GM12873 (cell line): ENCODE results near the gene SNCA.

Source experiments
- TF ChIP-seq, protein P1 (sequence below): IDR thresholded peaks from 2 replicates; pipeline ENCODE4 v1.5.1; 2012; ENCODE audit warnings: low read depth, mild to moderate bottlenecking, moderate library complexity, low read length, control low read depth; ENCODE audit not compliant: insufficient read depth; ENCODE audit errors: missing control alignments

Gene SNCA

GRCh38 chr4:89722517-89722916 is 114.4 kb downstream of the SNCA start:
- TF ChIP-seq, protein P1, sequence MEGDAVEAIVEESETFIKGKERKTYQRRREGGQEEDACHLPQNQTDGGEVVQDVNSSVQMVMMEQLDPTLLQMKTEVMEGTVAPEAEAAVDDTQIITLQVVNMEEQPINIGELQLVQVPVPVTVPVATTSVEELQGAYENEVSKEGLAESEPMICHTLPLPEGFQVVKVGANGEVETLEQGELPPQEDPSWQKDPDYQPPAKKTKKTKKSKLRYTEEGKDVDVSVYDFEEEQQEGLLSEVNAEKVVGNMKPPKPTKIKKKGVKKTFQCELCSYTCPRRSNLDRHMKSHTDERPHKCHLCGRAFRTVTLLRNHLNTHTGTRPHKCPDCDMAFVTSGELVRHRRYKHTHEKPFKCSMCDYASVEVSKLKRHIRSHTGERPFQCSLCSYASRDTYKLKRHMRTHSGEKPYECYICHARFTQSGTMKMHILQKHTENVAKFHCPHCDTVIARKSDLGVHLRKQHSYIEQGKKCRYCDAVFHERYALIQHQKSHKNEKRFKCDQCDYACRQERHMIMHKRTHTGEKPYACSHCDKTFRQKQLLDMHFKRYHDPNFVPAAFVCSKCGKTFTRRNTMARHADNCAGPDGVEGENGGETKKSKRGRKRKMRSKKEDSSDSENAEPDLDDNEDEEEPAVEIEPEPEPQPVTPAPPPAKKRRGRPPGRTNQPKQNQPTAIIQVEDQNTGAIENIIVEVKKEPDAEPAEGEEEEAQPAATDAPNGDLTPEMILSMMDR, result no peak

DNA sequence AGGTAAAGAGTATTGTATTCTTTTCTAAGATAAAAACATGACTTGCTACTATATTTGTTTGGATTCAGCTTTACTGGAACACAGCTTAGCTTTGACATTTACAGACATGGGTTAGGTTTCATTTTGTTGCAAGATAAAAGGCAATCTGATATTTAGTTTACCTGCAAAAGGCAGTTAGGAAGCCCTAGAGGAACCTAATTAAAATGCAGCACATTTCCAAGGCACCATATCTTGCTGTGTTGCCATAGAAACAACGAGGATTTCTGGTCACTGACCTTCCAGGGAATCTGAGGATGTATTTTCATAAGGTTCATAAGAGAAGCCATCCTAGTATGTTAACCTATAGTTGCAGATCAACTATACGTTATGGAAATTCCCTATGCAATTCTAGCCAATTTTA is 116.0 kb downstream of the SNCA start:
- TF ChIP-seq, protein P1, result no peak

DNA sequence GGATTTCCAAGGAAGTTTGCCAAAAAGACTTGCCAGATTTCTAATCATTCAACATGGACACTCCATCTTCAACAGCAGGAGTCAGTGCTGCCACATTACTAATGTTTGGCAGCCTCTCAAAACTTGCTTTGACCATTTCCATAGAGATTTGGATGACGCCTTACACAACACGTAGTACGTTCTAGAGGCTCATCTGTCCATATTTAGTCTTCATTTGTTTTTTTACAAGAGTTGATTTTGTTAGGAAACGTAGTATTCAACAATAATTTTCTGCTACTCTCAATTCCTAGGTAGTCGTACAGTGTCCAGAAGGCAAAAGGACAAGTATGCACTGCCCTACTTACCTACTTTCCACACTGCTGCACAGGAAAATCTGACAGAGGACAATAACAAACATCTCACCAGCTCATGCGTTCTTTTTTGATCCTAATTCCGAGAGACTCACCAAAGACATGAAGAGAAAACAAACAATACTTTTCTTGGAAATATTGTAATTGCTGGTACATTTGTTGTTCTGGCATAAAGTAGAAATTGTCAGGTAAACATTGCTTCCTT is 117.3 kb downstream of the SNCA start:
- TF ChIP-seq, protein P1, result no peak

DNA sequence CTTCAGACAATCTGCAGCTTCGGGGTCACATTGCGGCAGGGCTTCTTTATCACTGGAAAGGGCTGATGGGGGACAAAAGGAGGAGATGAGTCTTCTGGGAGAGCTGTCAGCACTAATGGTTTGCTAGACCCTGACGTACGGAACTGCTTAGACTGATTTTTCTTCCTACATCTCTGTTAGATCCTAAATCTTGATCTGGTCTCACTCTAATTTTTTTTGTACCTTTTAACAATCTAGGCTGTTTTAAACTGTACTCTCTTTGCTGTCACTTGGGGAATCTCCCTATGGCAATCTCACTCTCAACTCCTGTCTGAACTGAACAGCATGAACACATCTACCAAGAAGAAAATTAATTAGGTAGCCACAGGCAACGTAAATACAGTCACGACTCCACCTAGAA is 120.1 kb downstream of the SNCA start:
- TF ChIP-seq, protein P1, result no peak

- TF ChIP-seq, protein P1, result no peak
Observed at GRCh38 chr4:89715631-89716030, 121.3 kb downstream of the SNCA start.

GRCh38 chr4:89712827-89713226 is 124.1 kb downstream of the SNCA start:
- TF ChIP-seq, protein P1, result no peak

DNA sequence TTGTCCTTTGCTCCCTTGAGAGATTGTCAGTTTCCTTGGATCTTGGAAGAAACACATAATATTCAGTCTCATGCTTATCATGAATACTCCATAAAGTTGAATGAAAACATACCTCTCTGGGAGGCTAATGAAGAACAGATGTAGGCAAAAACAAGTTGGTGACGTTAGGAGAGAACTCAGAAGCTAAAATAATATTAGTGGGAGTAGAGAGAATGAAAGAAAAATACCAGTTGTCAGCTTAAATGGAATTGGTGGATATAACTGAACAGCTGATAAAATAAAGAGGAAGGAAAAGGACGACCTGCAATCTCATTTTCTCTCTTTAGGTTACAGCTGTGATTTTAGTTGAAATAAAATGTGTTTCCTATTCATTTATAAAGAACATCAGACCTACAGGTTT is 124.8 kb downstream of the SNCA start:
- TF ChIP-seq, protein P1, result no peak
